Measurements from ENCODE around the gene ZNF407.

ZNF407 gene

DNA sequence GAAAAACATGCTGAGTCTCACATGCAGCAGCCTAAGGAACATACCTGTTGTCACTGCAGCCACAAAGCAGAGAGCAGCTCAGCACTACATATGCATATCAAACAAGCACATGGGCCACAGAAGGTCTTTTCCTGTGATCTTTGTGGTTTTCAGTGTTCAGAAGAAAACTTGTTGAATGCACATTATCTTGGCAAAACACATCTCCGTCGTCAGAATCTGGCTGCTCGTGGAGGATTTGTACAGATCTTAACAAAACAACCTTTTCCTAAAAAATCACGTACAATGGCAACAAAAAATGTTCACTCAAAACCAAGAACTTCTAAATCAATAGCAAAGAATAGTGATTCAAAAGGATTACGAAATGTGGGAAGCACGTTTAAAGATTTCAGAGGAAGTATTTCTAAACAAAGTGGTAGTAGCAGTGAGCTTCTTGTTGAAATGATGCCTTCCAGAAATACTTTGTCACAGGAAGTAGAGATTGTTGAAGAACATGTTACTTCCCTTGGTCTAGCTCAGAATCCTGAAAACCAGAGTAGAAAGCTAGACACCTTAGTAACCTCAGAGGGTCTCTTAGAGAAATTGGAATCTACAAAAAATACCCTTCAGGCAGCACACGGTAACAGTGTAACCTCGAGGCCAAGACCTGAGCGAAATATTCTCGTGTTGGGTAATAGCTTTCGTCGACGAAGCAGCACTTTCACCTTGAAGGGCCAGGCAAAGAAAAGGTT is 34.1 kb downstream of the ZNF407 start:
- DNase-seq, result no peak

DNA sequence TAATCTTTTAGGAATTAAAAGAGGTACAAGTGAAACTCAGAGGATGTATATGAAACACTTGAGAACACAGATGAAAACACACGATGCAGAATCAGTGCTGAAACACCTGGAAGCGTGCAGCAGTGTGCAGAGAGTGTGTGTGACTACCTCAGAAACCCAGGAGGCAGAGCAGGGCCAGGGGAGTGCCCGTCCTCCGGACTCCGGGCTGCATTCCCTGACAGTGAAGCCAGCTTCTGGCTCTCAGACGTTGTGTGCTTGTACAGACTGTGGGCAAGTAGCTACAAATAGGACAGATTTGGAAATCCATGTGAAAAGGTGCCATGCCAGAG is 34.6 kb downstream of the ZNF407 start:
- no peak for DNase-seq

DNA sequence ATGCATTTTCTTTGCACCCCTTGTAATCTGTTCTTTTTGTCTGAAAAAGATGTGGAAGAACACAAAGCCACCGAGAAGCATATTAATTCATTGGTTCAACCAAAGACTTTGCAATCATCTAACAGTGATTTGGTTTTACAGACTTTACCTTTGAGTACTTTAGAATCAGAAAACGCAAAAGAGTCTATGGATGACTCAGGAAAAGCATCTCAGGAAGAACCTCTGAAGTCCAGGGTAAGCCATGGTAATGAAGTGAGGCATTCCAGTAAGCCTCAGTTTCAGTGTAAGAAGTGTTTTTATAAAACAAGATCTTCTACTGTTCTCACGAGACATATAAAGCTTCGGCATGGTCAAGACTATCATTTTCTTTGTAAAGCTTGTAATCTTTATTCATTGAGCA is 35.2 kb downstream of the ZNF407 start:
- no peak for DNase-seq

DNA sequence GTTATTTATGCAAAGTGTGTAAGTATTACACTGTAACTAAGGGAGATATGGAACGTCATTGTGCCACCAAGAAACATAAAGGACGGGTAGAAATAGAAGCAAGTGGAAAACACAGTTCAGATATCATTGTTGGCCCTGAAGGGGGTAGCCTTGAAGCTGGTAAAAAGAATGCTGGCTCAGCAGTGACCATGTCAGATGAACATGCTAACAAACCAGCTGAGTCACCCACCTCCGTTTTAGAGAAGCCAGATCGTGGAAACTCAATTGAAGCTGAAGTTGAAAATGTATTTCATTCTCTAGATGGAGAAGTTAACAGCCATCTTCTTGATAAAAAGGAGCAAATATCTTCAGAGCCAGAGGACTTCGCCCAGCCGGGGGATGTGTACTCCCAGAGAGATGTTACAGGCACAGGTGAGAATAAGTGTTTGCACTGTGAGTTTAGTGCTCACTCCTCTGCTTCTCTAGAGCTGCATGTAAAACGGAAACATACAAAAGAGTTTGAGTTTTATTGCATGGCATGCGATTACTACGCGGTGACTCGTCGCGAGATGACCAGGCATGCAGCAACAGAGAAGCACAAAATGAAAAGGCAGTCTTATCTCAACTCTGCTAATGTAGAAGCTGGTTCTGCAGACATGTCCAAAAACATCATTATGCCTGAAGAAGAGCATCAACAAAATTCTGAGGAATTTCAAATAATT is 36.1 kb downstream of the ZNF407 start:
- DNase-seq, result no peak

DNA sequence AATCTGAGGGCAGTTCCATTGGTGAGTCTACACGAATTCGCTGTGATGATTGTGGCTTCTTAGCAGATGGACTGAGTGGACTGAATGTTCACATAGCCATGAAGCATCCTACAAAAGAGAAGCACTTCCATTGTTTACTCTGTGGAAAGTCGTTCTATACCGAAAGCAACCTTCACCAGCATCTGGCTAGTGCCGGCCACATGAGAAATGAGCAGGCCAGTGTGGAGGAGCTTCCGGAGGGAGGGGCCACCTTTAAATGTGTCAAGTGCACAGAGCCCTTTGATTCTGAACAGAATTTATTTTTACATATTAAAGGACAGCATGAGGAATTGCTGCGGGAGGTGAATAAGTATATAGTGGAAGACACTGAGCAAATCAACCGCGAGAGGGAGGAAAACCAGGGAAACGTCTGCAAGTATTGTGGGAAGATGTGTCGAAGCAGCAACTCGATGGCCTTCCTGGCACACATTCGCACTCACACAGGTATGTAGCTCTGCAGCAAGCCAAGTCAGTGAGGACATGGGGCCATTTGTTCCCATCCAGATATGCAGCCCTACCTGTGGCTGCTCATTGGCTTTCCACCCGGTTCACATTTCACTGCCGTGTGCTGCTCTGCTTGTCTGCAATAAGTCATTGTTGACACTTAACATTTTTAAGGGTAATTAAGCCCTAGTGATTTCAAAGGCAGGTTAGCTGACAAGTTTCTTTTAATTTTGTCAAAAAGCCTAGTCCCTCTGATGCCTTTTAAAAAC is 37.7 kb downstream of the ZNF407 start:
- peak; percentile 43 for DNase-seq

DNA sequence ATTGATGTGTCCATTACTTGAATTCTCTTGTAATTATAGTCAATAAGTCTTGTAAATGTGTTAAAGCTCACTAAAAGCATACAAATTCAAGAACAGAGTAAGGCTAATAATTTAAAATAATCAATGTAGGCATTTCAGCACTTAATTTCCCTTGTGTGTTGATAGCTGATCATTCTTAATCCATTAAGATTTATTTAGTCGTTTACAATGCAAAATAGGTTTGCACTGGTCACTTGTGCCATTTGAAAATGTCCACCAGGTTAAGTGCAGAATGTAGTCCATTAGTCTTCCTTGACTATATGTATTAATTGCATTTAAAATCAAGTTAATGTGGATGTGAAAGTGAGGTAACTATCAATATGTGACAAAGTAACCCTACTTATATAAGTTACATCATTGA is 39.4 kb downstream of the ZNF407 start:
- DNase-seq, result no peak

DNA sequence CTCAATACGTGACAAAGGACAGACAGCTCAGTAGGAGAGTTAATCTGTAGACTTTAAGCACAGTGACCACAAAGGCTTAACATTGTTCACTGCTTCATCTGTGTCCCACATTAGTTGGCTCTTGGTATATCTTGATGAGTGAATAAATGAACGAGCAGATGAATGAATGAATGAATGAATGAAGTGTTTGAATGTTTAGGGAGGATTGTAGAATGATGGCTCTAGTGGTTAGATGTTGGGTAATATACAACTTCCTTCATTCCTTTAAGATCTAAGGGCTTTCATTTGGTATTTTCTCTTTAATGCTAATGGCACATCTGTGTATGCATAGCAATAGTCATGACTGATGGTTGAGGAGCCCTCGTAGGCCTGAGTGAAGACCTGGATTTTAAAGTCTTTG is 40.5 kb downstream of the ZNF407 start:
- no peak for DNase-seq

DNA sequence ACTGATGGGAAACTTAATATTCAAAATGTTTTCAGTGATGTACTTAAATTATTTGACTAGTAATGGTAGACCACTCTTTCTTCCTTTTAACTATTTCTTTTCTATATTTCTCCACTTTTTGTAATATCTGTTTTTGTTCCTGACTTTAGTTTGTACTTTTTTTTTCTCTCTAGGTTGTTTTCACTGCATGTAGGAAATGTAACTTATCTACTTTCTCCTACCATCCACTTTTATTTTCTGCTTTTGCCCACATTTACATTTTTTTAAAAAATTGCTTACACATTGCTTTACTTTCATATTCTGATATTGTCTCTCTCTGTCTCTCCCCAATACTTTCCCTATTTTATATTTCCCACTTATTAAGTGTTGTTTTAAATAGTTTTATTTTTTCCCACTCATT is 47.0 kb downstream of the ZNF407 start:
- no peak for DNase-seq

DNA sequence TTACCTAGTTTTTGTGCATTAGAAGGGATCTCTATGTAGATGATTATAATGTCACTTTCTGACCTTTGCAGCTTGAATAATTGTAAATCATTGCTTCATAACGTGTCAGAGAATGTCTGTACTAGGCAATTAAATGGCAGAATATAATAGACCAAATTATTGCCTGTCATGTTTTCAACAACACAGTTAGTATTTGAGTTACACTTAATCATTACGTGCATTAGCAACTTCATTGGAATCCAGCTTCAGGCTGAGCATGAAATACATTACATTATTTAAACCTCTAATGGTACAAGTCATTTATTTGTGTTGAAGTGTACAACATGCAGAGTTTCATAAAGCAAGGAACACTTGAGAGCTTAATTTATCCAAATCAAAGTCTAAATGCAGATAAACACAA is 48.0 kb downstream of the ZNF407 start:
- no peak for DNase-seq

DNA sequence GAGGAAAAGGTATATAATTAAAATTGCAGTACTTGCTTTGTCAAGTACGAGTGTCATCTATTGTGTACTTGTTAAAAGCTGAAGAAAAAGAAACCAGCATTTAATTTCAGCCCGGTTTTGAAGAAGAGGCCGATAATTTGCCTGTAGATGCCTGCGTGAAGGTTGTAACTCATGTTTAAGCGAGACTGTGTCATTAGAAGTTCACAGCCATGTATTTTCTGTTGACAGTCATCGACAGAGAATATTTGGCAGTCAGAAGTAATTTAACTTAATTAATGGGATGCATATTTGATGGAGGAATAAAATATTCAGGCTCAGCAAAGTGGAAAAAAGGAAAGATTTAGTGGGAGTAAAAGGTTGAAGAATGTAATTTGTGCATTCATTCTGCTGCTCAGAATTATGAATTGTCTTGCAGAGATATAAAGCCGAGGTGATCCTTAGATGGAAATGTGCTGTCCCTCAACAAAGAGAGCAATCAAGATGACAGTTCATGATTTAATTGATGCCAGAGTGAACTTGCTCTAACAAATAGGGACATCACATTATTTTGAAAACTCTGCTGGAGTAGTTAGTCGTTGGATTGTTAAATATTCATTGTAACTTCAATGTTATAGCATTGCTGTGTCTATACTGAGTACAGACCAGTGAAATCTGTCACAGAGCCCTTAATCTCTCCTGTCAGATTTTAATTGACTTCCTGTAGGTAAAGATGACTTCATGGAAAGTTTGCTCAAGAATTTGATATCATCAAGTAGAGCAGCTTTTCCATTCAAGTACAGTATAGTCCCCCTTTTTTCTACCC is 53.9 kb downstream of the ZNF407 start:
- no peak for DNase-seq

DNA sequence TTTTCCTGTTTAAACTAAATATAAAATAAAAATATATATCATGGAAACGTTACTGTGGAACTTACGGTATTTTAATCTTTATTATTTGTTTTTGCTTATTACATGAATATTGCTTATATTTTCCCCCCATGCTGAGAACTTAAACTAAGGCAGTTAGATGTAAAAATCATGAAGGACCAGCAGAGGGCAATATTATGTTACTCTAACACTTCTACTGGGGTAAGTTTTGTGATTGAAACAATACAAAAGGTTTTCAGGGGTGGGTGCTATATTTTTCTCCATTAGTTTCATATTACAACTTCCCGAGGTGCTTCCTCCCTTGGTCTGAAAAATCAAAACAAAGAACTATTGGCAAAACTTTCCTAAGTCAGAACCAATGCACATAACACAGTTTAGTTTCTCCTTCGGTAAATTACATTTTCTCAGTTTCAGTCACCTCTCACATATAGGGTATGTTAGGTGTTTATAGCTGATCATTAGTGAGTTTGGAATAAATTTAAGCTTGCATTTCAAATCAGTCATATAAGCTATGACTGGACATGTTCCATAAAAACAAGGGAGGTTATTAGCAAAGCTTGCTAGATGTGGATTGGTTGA is 54.8 kb downstream of the ZNF407 start:
- DNase-seq, result peak; percentile 62

DNA sequence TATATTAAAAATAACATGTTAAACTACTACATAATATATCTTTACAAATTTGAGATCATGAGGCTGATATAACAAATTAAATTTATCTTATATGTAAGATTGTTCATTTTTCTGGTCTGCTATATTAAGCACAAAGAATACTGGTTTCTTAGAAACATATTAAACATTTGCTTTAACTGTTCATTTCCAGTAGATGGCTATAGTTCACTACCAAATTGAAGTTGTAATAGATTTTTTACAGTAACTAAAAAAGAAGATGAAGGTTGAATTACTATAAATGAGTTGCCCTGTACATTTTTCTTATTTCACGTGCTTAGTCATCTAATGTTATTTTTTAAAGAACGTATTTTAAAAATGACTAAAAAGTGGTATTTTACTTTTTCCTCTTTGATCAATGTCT is 57.0 kb downstream of the ZNF407 start:
- peak; percentile 68 for DNase-seq

DNA sequence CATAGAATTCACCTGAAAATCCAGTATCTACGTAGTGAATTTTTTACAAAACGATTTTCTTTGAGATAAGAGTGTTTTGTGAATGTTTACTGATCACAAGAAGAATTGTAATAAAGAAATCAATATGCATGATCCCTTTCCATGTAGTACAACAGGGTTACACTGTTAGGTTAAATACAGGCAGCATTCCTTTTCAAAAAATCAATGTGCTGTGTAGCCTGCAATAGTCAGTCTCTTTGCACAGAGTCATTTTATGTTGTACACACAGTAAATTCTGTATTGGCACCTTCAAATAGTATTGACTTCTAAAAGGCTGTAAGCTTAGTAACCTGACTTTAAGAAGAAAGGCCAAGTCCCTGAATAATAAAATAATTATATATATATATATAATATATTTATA is 63.3 kb downstream of the ZNF407 start:
- no peak for DNase-seq

DNA sequence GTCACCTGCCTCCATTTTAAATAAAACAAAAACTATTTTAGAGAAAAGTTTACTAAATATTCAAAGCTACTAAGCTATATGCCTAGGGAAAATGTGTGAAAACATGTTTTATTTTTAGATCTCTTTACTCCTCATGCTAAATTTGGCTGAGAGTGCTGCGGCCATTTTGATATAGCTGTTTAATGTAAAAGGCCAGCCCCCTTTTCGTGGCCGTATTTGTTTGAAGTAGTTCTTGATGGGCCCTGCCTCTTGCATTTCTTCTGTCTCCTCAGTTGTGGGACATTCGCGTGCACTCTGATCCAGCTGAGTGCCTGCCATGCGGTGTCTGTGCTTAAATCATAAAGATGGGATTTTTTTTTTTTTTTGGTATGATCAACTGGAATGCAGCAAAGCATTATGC is 64.0 kb downstream of the ZNF407 start:
- peak; percentile 68 for DNase-seq

DNA sequence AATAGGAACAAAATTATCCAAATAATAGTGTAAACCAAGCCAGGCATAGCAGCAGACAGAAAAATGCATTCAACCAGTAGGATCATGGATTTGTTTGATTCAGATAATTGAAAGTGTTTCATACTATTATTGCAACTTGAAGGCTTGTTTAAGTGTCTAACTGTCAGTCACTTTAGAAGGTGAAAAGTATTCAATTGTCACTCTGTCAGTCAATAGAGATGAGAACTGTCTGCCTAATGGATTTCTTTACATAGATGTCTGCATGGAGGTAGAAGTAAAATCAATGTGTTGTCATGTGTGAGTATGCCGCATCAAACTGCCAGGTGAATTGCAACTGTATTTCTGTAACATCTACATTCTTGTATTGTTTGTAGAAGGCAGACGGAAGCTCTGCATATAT is 65.0 kb downstream of the ZNF407 start:
- peak; percentile 48 for DNase-seq

DNA sequence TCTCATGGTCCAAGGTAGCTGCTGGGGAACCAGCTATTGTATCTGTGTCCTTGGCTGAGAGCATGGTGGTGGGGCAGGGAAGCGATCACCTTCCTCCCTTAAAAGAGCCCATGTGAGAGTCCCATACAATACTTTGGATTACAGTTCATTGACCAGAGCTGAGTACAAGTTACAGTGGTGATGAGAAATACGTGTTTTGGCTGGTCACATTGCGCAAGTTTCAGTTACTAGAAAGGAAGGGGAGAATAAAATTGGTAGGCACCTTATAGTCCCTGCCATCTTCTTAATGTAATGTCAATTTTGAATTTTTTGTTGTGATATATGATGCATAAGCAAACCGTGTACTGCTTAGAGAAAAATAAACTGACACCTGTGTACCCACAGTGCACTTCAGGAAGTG is 67.7 kb downstream of the ZNF407 start:
- DNase-seq, result no peak

DNA sequence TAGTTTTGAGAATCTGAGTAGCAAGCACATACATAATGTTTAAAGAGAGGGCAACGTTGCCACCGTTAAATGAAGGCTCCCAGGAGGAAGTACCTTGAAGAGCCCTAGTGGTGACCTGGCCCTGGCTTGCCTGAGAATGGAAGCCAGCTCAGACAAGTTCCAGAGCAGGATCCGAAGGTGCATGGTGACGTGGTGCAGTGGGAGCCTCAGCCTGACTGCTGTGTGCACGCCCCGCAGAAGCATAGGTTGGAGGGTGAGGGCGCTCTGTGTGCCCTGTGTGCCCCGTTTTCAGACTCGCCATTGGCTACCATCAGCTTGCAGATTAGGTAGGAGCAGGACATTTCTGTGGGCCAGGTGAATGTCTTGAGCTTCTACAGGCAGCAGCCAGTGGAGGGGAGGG is 68.2 kb downstream of the ZNF407 start:
- no peak for DNase-seq

DNA sequence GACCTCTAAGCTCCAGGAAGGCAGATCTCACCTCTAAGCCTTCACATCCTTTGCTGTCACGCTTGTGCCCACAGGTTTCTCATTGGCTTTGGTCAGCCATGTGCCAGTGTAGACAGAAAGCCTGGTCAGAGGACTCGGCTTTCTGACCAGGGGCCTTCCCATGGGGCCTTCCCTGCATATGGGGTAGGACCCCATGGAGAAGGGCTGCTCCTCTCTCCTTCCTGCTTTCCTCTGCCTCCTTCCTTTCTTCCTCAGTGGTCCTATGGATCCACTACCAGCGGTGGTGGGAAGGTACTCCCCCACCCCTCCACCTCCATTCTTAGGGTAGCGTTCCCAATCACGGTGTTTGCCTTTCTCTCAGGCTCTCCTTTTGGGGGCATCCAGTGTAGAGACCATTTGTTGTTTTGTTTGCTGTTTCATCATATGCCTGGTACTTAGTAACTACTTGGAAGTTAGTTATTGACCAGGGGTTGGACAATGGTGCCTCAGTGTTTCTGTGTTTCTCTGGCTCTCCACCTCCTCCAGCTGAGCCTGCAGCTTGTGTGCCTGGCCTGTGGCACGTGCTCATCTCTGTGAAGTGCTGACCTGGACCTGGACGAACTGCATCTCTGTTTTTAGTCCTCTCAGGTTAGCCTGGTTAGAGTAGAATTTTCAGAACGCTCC is 71.6 kb downstream of the ZNF407 start:
- no peak for DNase-seq

DNA sequence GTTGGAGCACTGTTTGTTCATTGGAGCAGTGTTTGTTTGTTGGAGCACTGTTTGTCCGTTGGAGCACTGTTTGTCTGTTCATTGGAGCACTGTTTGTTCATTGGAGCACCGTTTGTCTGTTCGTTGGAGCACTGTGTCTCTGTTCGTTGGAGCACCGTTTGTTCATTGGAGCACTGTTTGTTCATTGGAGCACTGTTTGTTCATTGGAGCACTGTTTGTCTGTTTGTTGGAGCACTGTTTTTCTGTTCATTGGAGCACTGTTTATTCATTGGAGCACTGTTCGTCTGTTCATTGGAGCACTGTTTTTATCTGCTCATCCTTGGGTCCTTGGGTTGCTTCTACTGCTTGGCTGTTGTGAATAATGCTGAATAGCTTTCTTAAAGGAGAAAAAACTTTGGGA is 74.7 kb downstream of the ZNF407 start:
- no peak for DNase-seq

DNA sequence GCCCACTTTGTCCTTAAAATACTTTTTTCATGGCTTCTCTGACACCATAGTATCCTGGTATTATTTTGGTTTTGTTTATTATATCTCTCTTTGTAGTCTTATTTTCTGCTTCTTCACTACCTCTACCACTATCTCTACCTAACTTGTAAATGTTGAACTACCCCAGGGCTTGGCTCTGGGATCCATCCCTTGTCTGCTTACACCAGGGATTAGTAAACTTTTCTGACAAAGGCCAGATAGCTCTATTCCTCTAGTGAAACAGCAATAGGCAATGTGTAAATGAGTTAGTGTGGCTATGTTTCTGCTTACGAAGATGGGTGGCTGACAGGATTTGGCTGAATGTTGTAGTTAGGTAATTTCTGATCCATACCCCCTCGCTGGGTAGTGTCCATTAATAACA is 76.8 kb downstream of the ZNF407 start:
- no peak for DNase-seq

DNA sequence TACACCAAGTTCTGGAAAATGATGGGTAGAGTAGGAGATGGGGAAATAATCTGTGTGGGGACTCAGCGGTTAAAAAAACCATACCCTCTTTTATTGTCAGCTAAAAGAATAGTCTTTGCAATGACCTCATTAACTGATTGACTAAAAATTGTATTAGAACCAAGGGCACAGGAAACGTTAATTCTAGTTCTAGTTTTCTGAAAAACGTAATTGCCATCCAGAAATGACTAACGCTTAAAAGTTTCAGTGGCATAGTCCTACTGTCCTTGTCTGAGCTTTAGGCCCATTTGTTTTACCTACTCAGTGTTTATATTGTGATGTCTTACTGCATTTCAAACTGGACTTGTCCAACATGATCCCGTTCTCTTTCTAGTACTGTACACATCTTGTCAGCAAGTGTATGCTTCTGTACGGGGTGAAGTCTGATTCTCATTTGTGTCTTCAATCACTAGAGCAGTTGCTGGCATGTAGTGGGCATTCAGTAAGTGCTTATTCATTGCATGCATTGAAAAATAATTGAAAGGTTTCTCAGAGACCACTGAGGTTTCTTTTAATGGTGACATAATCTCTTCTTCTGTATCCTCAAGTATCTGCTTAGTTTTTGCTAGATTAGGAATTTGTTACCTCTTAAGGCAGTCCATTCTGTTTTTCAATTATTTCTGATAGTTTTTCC is 81.5 kb downstream of the ZNF407 start:
- DNase-seq, result no peak

DNA sequence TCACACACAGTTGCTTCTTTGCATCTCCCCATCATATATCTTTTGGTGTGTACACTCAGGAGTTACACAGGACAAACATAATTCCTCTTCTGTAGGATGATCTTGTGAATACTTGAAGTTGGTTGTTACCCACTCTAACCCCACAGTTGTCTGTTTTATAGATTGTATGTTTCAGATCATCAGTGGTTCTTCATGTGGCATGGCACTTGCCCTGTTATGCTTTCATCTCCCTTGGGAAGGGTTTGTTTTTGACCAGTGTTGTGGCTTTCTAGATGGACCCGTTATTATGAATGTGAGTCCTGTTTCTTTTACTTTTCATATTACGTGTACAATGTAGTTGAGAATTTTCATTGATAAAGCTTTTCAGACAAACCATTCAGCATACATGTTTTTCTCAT is 82.0 kb downstream of the ZNF407 start:
- DNase-seq, result no peak

Measured in NCI-H526 treated with DMSO at 0.1 percent for 48 hours (cell line).